Fibroblast of the aortic adventitia (primary cell): ENCODE results near the gene DOCK2. TPM values are rescaled to one million over a fixed set of nuclear protein-coding genes. Genes with fewer than 3 reads are reported as not detected.

Source experiments
- DNase-seq: peaks from one replicate; pipeline ENCODE4 v3.0.0-alpha.2; 2010; ENCODE audit warnings: low read depth
- H3K4me3 ChIP-seq: 2 replicates; pipeline ENCODE4 v1.5.1; 2011; ENCODE audit warnings: low read depth, mild to moderate bottlenecking, control low read depth, low read length, moderate library complexity
- CTCF ChIP-seq: IDR thresholded peaks from 2 replicates; pipeline ENCODE4 v1.5.1; 2011; ENCODE audit warnings: mild to moderate bottlenecking, low read length, control low read depth, inconsistent platforms; ENCODE audit not compliant: insufficient read depth
- total RNA-seq: library from RNA; depleted of rRNA; stranded (reverse); fragments of >200 nt; gene quantifications from 2 replicates; pipeline ENCODE4 v1.2.3, GENCODE V29; 2012; ENCODE audit warnings: low replicate concordance

Gene DOCK2
- total RNA-seq, 1 donor: 4.6 TPM

GRCh38 chr5:169889572-169889971, 252.5 kb downstream of the DOCK2 start:
- no peak for TF ChIP-seq CTCF
- no peak for DNase-seq
- no peak overlapping the region for H3K4me3 ChIP-seq

DNA sequence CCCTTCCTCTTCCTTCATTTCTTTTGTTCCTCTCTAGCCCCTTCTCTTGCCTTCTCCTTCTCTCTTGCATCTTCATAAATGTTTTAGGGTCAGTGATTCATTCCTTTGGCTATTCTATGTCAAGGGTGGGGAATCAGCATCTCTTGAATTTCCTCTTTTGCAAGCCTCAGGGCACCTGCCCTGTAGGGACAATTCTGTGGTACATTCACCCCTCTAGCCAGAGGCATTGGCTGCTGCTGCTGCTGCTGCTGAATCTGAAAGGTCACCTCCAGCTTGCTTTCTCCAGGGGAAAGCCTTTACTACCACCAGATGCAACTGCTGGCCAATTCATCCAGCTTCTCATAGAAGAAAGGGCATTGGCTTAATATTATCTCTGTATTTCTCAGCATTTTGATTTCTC, 255.9 kb downstream of the DOCK2 start:
- TF ChIP-seq CTCF: no peak
- peak; percentile 39 for DNase-seq
- H3K4me3 ChIP-seq: no peak overlapping the region

DNA sequence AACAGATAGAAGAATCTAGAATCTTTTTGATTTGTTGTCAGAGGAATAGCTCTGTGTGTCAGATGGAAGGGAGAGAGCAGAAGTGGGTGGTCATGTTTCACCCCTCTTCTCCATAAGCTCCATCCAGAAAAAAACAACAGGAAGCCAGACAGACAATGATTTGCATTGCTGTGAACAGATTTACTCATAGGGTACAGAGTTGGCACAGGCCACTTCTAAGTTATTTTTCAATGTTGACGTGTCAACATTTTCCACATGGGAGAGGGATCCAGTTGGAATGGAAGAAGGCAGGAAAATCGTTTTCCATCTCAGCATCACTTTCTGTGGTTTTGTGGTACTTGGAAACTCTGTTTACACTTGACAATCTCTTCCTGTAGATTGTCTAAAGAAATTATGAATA, 256.5 kb downstream of the DOCK2 start:
- DNase-seq: peak; percentile 75
- no peak overlapping the region for H3K4me3 ChIP-seq
- no peak for TF ChIP-seq CTCF

DNA sequence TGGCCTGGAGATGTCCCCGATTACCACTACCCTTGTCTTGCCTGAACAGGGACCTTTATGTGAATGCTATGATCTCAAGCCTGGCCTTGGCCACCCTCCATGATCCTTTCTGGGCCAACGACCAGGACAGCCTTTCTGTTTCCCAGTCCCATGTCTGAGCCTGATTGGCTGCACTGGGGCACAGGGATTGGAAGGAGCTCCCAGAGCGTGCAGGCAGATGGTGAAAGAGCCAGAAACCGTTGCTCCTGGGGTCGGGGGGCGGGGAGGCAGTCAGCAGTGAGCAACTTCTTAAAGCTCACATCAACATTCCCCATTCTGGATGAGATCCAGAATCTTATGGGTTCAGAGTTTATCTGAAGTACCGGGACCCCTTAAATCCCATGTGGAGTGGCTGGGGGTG, 258.9 kb downstream of the DOCK2 start:
- H3K4me3 ChIP-seq: no peak overlapping the region
- peak; percentile 84 for DNase-seq
- no peak for TF ChIP-seq CTCF

DNA sequence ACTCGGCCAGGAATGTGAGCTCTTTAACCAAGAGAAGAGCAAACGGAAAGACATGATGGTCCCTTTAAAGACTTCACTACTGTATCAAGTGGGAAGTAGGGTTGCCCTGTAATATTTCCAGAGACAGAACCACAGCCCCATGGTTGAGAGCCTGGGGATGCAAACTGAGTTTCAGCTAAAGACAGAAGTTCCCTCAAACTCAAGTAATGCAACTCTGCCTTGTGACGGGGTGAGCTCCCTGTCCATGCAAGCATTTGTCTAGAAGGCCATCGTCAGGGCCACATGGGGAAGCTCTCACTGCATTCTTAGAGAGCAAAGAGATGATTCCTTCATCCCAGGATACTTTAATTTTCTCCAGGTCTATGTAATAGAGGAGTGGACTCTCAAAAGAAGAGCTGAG, 260.4 kb downstream of the DOCK2 start:
- DNase-seq: no peak
- TF ChIP-seq CTCF: no peak
- H3K4me3 ChIP-seq: no peak overlapping the region

DNA sequence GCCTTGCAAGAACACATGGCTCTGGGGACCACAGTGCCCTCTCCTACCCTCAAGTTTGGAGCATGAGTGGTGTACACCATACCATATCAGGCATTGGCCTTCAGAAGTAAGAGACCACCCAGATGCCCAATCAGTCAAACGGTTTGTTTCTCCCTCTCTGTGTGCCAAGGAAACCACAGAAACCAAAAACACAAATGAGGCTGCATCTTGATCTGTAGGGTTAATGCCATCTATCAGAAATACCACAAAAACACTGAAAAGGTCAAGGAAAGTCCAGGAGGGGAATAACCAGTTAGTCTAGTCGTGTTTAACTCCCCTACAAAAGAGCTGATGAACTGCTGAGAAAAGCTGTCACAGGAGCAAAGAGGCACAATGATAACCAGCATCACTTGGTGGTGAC, 264.8 kb downstream of the DOCK2 start:
- TF ChIP-seq CTCF: no peak

DNA sequence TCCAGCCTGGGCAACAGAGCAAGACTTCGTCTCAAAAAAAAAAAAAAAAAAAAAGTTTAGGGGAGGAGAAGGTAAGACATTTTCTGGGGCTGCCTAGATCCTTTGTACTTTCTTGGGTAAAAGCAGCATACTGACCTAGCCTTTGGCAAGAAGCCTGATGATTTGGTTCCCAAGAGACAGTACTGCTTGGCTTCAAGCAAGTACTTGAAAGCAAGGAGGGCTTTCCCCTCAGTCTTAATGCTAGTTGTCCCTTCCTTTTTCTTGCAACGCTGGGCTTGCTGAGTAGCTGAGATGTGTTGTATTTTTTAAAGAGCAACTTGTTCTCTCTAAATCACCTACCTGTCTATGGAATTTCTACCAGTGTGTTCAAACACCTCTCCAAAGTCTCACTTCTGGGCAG, 267.0 kb downstream of the DOCK2 start:
- peak; percentile 88 for DNase-seq
- H3K4me3 ChIP-seq: no peak overlapping the region
- no peak for TF ChIP-seq CTCF

More for the DNA sequence above, 264.8 kb downstream of the DOCK2 start:
- DNase-seq: no peak
- H3K4me3 ChIP-seq: no peak overlapping the region
